HCT116 (cell line): Measurements from ENCODE around the gene NT5E. TPM values are rescaled to one million over a fixed set of nuclear protein-coding genes. Genes with fewer than 3 reads are reported as not detected.
"Not testable (repeated sequence)": the region's sequence is repeated elsewhere in the genome, so short reads cannot be mapped to it uniquely, and the experiment has no call there.

Experiments
- ATAC-seq: fragments of 200-7000 bp; cut with Tn5 transposase; 2 replicates; pipeline ENCODE4 v1.9.1; 2020; ENCODE audit warnings: mild to moderate bottlenecking, moderate library complexity
- BruUV-seq: library from RNA; stranded (reverse); fragments of 400-500 nt; replicated peaks from 2 replicates; lab custom pipeline; 2021; lab: Mats Ljungman, UMichigan
- CTCF ChIA-PET: fragments of 300-600 bp; sonication (Branson Sonifier 250); formaldehyde crosslinking; loops from one replicate; lab custom pipeline; 2021; ENCODE audit warnings: antibody characterized with exemption; lab: Charles Lee
- POLR2A ChIA-PET: fragments of 300-600, 350-600 bp; sonication (Branson Sonifier 250); formaldehyde crosslinking; loops from one replicate; lab custom pipeline; 2021; ENCODE audit warnings: antibody characterized with exemption; lab: Charles Lee
- RAD21 ChIA-PET, 2 experiments: fragments of 300-600 bp; sonication (Branson Sonifier 250); formaldehyde crosslinking; loops; one replicate each; lab custom pipeline; 2023; ENCODE audit warnings: low total read pairs in 2 of 2; ENCODE audit not compliant: uncharacterized antibody in 2 of 2, unreplicated experiment in 2 of 2, low non-redundant PET in 1 of 2; lab: Charles Lee
- DNase-seq: peaks from one replicate; pipeline ENCODE4 v3.0.0-alpha.2; 2010; ENCODE audit warnings: low read depth, low spot score
- H2AFZ ChIP-seq: fragments of 200-600 bp; shearing (Covaris generic), sonication (generic); 2 replicates; pipeline ENCODE4 v1.6.1; 2017; ENCODE audit warnings: low read depth, mixed run types, mixed read lengths, antibody characterized with exemption, low read length; ENCODE audit not compliant: poor library complexity, severe bottlenecking
- H3K27ac ChIP-seq: 2 replicates; pipeline ENCODE4 v1.5.1; 2012; ENCODE audit warnings: low read depth, low read length
- H3K27me3 ChIP-seq: fragments of 200-600 bp; sonication (generic); 2 replicates; pipeline ENCODE4 v1.6.1; 2016; ENCODE audit warnings: mixed run types, low read length, mixed read lengths; ENCODE audit not compliant: insufficient read depth
- H3K36me3 ChIP-seq, 2 experiments: fragments of 200-500 bp in 1 of 2; fragments of 200-600 bp in 1 of 2; sonication (Bioruptor generic) in 1 of 2; sonication (generic) in 1 of 2; 2 replicates each; pipeline versions ENCODE4 v1.5.1 to v1.6.1; 2014 to 2016; ENCODE audit warnings: low read length in 2 of 2, inconsistent platforms in 1 of 2, mixed read lengths in 1 of 2, mixed run types in 1 of 2; ENCODE audit not compliant: insufficient read depth in 2 of 2, control insufficient read depth in 1 of 2
- H3K4me1 ChIP-seq, 2 experiments: fragments of 200-600 bp in 1 of 2; sonication (generic) in 1 of 2; 2 replicates each; pipeline versions ENCODE4 v1.5.1 to v1.6.1; 2012 to 2017; ENCODE audit warnings: low read length in 2 of 2, inconsistent platforms in 1 of 2, mild to moderate bottlenecking in 1 of 2, mixed read lengths in 1 of 2, mixed run types in 1 of 2, moderate library complexity in 1 of 2; ENCODE audit not compliant: insufficient read depth in 2 of 2, control insufficient read depth in 1 of 2
- H3K4me2 ChIP-seq: fragments of 200-600 bp; sonication (generic); 2 replicates; pipeline ENCODE4 v1.6.1; 2017; ENCODE audit warnings: mixed run types, low read length, mixed read lengths
- H3K4me3 ChIP-seq, 2 experiments: fragments of 200-600 bp in 1 of 2; sonication (generic) in 1 of 2; replicated peaks in 1 of 2; 2 replicates each; pipeline ENCODE4 v1.5.1; 2011 to 2016; ENCODE audit warnings: low read length in 2 of 2, control low read depth in 1 of 2, low read depth in 1 of 2, mild to moderate bottlenecking in 1 of 2, mixed read lengths in 1 of 2, mixed run types in 1 of 2
- H3K79me2 ChIP-seq: fragments of 200-600 bp; sonication (generic); 2 replicates; pipeline ENCODE4 v1.6.1; 2017; ENCODE audit warnings: mild to moderate bottlenecking, mixed run types, low read length, moderate library complexity, mixed read lengths; ENCODE audit not compliant: insufficient read depth
- H3K9ac ChIP-seq: fragments of 200-600 bp; sonication (generic); 2 replicates; pipeline ENCODE4 v1.6.1; 2016; ENCODE audit warnings: low read length, mixed read lengths
- H3K9me2 ChIP-seq: fragments of 200-600 bp; sonication (generic), shearing (Covaris generic); 2 replicates; pipeline ENCODE4 v1.6.1; 2017; ENCODE audit warnings: mixed run types, mild to moderate bottlenecking, moderate library complexity; ENCODE audit not compliant: insufficient read depth
- H3K9me3 ChIP-seq, 2 experiments: fragments of 200-500 bp in 1 of 2; fragments of 200-600 bp in 1 of 2; sonication (Bioruptor generic) in 1 of 2; sonication (generic) in 1 of 2; 2 replicates each; pipeline ENCODE4 v1.6.1; 2014 to 2017; ENCODE audit warnings: low read length in 2 of 2, mixed read lengths in 2 of 2, inconsistent platforms in 1 of 2, low read depth in 1 of 2, mild to moderate bottlenecking in 1 of 2, mixed run types in 1 of 2, moderate library complexity in 1 of 2; ENCODE audit not compliant: control insufficient read depth in 1 of 2, insufficient read depth in 1 of 2
- H4K20me1 ChIP-seq: fragments of 200-600 bp; sonication (generic), shearing (Covaris generic); 2 replicates; pipeline ENCODE4 v1.6.1; 2017; ENCODE audit warnings: mixed run types, mild to moderate bottlenecking, moderate library complexity; ENCODE audit not compliant: insufficient read depth
- CBX3 ChIP-seq: IDR thresholded peaks from 2 replicates; pipeline ENCODE4 v1.6.1; 2012; ENCODE audit warnings: low read depth
- CEBPB ChIP-seq: IDR thresholded peaks from 2 replicates; pipeline ENCODE4 v1.6.1; 2012; ENCODE audit warnings: low read depth
- EGR1 ChIP-seq: IDR thresholded peaks from 2 replicates; pipeline ENCODE4 v1.6.1; 2012; ENCODE audit warnings: low read depth
- EZH2phosphoT487 ChIP-seq: fragments of 200-600 bp; IDR thresholded peaks from 2 replicates; pipeline ENCODE4 v1.6.1; 2018; ENCODE audit warnings: antibody characterized with exemption, borderline replicate concordance
- FOSL1 ChIP-seq: IDR thresholded peaks from 2 replicates; pipeline ENCODE4 v1.6.1; 2012; ENCODE audit warnings: low read depth
- JUND ChIP-seq: IDR thresholded peaks from 2 replicates; pipeline ENCODE4 v1.6.1; 2012
- POLR2AphosphoS5 ChIP-seq: IDR thresholded peaks from 2 replicates; pipeline ENCODE4 v1.6.1; 2011; ENCODE audit warnings: mild to moderate bottlenecking, low read depth, low read length, moderate library complexity
- RAD21 ChIP-seq: IDR thresholded peaks from 2 replicates; pipeline ENCODE4 v1.6.1; 2012; ENCODE audit warnings: low read depth, mild to moderate bottlenecking
- SP1 ChIP-seq: IDR thresholded peaks from 2 replicates; pipeline ENCODE4 v1.6.1; 2012; ENCODE audit warnings: low read depth
- SRF ChIP-seq: IDR thresholded peaks from 2 replicates; pipeline ENCODE4 v1.6.1; 2012; ENCODE audit warnings: low read depth
- ZNF274 ChIP-seq: fragments of 200-500 bp; sonication (Bioruptor generic); IDR thresholded peaks from 2 replicates; pipeline ENCODE4 v1.6.1; 2014; ENCODE audit warnings: mild to moderate bottlenecking, low read depth, low read length, inconsistent platforms
- intact Hi-C: fragments of 100-400 bp; cut with micrococcal nuclease; formaldehyde crosslinking; loops from 2 replicates; pipeline ENCODE4 v1.10.0; 2022
- total RNA-seq: library from RNA; stranded (reverse); gene quantifications from one replicate; pipeline ENCODE4 v1.2.1, GENCODE V29; 2021; ENCODE audit not compliant: unreplicated experiment
- TF ChIP-seq, protein P1 (sequence below), 3 experiments: fragments of 200-600 bp in 1 of 3; sonication (generic) in 1 of 3; IDR thresholded peaks in 2 of 3; conservative IDR thresholded peaks in 1 of 3; 2 replicates each; pipeline ENCODE4 v1.5.1; 2012 to 2017; ENCODE audit warnings: low read depth in 2 of 3, low read length in 2 of 3, antibody characterized with exemption in 1 of 3, borderline replicate concordance in 1 of 3, control low read depth in 1 of 3, mild to moderate bottlenecking in 1 of 3, mixed read lengths in 1 of 3, mixed run types in 1 of 3, moderate library complexity in 1 of 3; ENCODE audit not compliant: insufficient read depth in 1 of 3
- TF ChIP-seq, protein P2 (sequence below): IDR thresholded peaks from 2 replicates; pipeline ENCODE4 v1.6.1; 2012
- TF ChIP-seq, protein P3 (sequence below): IDR thresholded peaks from 2 replicates; pipeline ENCODE4 v1.6.1; 2012
- TF ChIP-seq, protein P4 (sequence below): IDR thresholded peaks from 2 replicates; pipeline ENCODE4 v1.6.1; 2011; ENCODE audit warnings: mild to moderate bottlenecking, low read length, moderate library complexity; ENCODE audit not compliant: insufficient replicate concordance; ENCODE audit errors: extremely low read depth

NT5E gene
- total RNA-seq, 1 experiment from 2014 or later = 68.2 TPM

DNA sequence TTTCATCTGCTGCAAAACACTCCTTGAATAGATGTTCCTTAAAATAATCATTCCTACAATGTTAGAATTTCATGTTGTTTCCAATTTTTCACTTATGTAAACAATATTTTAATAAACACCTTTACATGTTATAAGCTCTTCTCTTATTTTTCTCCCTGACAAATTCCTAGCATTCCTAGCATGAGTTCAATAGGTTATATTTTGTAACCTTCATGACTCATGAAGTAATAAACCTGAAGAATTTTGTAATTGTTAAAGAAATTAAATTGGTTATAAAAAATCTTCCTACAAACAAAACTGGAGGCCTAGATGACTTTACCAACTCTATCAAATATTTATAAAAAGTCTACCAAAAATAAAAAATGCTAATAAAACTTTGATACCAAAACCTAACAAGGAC lies 66.3 kb downstream of the NT5E start:
- no TSS peak for BruUV-seq
- peak overlapping the region; percentile 34 for H3K4me2 ChIP-seq

DNA sequence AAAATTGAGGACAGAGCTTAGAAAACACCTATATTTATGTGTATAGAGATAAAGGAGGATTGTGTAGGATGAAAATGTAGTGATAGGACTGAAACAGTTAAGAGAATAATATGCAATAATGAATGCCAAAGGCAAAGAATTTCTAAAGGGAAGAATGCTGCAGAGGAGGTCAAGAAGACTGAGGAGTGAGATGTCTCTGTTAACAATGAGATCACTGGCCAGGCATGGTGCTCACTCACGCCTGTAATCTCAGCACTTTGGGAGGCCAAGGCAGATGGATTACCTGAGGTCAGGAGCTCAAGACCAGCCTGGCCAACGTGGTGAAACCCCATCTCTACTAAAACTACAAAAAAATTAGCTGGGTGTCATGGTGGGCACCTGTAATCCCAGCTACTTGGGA lies 74.4 kb downstream of the NT5E start:
- H2AFZ ChIP-seq, POLR2A ChIA-PET, intact Hi-C loops, H3K4me2 ChIP-seq, H3K9ac ChIP-seq, H3K27me3 ChIP-seq, H3K27ac ChIP-seq, H3K4me1 ChIP-seq, H3K4me3 ChIP-seq, H4K20me1 ChIP-seq, H3K9me3 ChIP-seq, H3K79me2 ChIP-seq, RAD21 ChIA-PET, H3K9me2 ChIP-seq, BruUV-seq, DNase-seq, ATAC-seq: not testable (repeated sequence)
- CTCF ChIA-PET = interaction anchor here (1.2 kb wide), 1 partner anchor 13 kb away, joined by 4 read pairs; no protein-coding TSS in a partner anchor
- H3K36me3 ChIP-seq = peaks cover 7 to 12% of the 10 kb centered on the region in 2 experiments; a peak in 1 of 4 replicates

More for the DNA sequence above, 66.3 kb downstream of the NT5E start:
- H2AFZ ChIP-seq = no peak overlapping the region
- ChIA-PET RAD21 (no interaction called here), CTCF (no interaction called here), POLR2A (no interaction called here)
- no peak overlapping the region; the same call in 1 of the 2 replicates for H3K27ac ChIP-seq
- DNase-seq = no peak
- H4K20me1 ChIP-seq = no peaks in the 10 kb centered on the region
- H3K79me2 ChIP-seq = no peaks in the 10 kb centered on the region
- H3K9me2 ChIP-seq = no peaks in the 10 kb centered on the region
- intact Hi-C loops = no loop called here
- TF ChIP-seq SRF = no peak
- no peak for TF ChIP-seq EZH2phosphoT487
- no peak for TF ChIP-seq POLR2AphosphoS5
- TF ChIP-seq CEBPB = peak; percentile 54; the same call in 1 of the 2 replicates
- TF ChIP-seq JUND = 0 out of 2 replicates have a peak, but pooled peaks have one; percentile 16
- no peak for TF ChIP-seq SP1
- TF ChIP-seq, protein P1, sequence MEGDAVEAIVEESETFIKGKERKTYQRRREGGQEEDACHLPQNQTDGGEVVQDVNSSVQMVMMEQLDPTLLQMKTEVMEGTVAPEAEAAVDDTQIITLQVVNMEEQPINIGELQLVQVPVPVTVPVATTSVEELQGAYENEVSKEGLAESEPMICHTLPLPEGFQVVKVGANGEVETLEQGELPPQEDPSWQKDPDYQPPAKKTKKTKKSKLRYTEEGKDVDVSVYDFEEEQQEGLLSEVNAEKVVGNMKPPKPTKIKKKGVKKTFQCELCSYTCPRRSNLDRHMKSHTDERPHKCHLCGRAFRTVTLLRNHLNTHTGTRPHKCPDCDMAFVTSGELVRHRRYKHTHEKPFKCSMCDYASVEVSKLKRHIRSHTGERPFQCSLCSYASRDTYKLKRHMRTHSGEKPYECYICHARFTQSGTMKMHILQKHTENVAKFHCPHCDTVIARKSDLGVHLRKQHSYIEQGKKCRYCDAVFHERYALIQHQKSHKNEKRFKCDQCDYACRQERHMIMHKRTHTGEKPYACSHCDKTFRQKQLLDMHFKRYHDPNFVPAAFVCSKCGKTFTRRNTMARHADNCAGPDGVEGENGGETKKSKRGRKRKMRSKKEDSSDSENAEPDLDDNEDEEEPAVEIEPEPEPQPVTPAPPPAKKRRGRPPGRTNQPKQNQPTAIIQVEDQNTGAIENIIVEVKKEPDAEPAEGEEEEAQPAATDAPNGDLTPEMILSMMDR (IDR thresholded peaks at IDR 0.05 in 2 of 3, conservative IDR thresholded peaks at IDR 0.05 in 1 of 3; ENCODE audit: borderline replicate concordance in 1 of 3, insufficient read depth in 1 of 3, low read depth in 2 of 3, low read length in 2 of 3) = no peak
- no peak for TF ChIP-seq EGR1
- TF ChIP-seq CBX3 = no peak
- TF ChIP-seq, protein P2, sequence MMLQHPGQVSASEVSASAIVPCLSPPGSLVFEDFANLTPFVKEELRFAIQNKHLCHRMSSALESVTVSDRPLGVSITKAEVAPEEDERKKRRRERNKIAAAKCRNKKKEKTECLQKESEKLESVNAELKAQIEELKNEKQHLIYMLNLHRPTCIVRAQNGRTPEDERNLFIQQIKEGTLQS = no peak
- no peak for TF ChIP-seq RAD21
- no peak for TF ChIP-seq ZNF274
- TF ChIP-seq, protein P3, sequence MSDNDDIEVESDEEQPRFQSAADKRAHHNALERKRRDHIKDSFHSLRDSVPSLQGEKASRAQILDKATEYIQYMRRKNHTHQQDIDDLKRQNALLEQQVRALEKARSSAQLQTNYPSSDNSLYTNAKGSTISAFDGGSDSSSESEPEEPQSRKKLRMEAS = no peak
- TF ChIP-seq FOSL1 = peak; percentile 31; the same call in 1 of the 2 replicates
- TF ChIP-seq, protein P4, sequence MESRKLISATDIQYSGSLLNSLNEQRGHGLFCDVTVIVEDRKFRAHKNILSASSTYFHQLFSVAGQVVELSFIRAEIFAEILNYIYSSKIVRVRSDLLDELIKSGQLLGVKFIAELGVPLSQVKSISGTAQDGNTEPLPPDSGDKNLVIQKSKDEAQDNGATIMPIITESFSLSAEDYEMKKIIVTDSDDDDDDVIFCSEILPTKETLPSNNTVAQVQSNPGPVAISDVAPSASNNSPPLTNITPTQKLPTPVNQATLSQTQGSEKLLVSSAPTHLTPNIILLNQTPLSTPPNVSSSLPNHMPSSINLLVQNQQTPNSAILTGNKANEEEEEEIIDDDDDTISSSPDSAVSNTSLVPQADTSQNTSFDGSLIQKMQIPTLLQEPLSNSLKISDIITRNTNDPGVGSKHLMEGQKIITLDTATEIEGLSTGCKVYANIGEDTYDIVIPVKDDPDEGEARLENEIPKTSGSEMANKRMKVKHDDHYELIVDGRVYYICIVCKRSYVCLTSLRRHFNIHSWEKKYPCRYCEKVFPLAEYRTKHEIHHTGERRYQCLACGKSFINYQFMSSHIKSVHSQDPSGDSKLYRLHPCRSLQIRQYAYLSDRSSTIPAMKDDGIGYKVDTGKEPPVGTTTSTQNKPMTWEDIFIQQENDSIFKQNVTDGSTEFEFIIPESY = no peak
- peaks cover 9 to 29% of the 10 kb centered on the region in 2 experiments for H3K36me3 ChIP-seq
- ATAC-seq = peak; percentile 49; the same call in 1 of the 2 replicates
- no peak overlapping the region for H3K9ac ChIP-seq
- no peak overlapping the region for H3K4me3 ChIP-seq
- H3K9me3 ChIP-seq = no peaks in the 10 kb centered on the region
- peaks cover 7 to 21% of the 10 kb centered on the region in 2 experiments; a peak in 3 of 4 replicates for H3K4me1 ChIP-seq
- no peaks in the 10 kb centered on the region for H3K27me3 ChIP-seq
